Measurements from ENCODE around the gene ZNRF3.
"Not testable (repeated sequence)": the region's sequence is repeated elsewhere in the genome, so short reads cannot be mapped to it uniquely, and the experiment has no call there.

ZNRF3 gene

GRCh38 chr22:29039148-29039547 lies 155.8 kb downstream of the ZNRF3 start:
- no peak for DNase-seq (ENCODE audit: low read depth)

- not testable (repeated sequence) for DNase-seq (ENCODE audit: low read depth)
These were observed 156.3 kb downstream of the ZNRF3 start for GRCh38 chr22:29039684-29040083.

- DNase-seq (ENCODE audit: low read depth): peak; percentile 81
These were observed 157.3 kb downstream of the ZNRF3 start for GRCh38 chr22:29040385-29041275.

GRCh38 chr22:29041408-29041807 lies 158.0 kb downstream of the ZNRF3 start:
- peak; percentile 10 for DNase-seq (ENCODE audit: low read depth)

- DNase-seq (ENCODE audit: low read depth): peak; percentile 73
These were observed 160.7 kb downstream of the ZNRF3 start for GRCh38 chr22:29043906-29044575.

- peak; percentile 76 for DNase-seq (ENCODE audit: low read depth)
These were observed 161.3 kb downstream of the ZNRF3 start for GRCh38 chr22:29044657-29045176.

- DNase-seq (ENCODE audit: low read depth): no peak
These were observed 165.7 kb downstream of the ZNRF3 start for GRCh38 chr22:29048822-29049654.

GRCh38 chr22:29049655-29050263 lies 166.4 kb downstream of the ZNRF3 start:
- no peak for DNase-seq (ENCODE audit: low read depth)

GRCh38 chr22:29050457-29050856 lies 167.1 kb downstream of the ZNRF3 start:
- no peak for DNase-seq (ENCODE audit: low read depth)

GRCh38 chr22:29053048-29053702 lies 169.8 kb downstream of the ZNRF3 start:
- DNase-seq (ENCODE audit: low read depth): no peak

- no peak for DNase-seq (ENCODE audit: low read depth)
These were observed 170.9 kb downstream of the ZNRF3 start for GRCh38 chr22:29054251-29054767.

GRCh38 chr22:29055192-29055830 lies 171.9 kb downstream of the ZNRF3 start:
- DNase-seq (ENCODE audit: low read depth): no peak

- no peak for DNase-seq (ENCODE audit: low read depth)
These were observed 173.1 kb downstream of the ZNRF3 start for GRCh38 chr22:29056472-29056871.

- no peak for DNase-seq (ENCODE audit: low read depth)
These were observed 177.0 kb downstream of the ZNRF3 start for GRCh38 chr22:29060251-29060869.

GRCh38 chr22:29060931-29061330 lies 177.6 kb downstream of the ZNRF3 start:
- DNase-seq (ENCODE audit: low read depth): no peak

GRCh38 chr22:29061773-29062172 lies 178.4 kb downstream of the ZNRF3 start, which contains the start of gene C22orf31:
Gene C22orf31 (minus strand): TSS chr22:29061831. CDS start chr22:29061792, 39 bp downstream.
- no peak for DNase-seq (ENCODE audit: low read depth)

GRCh38 chr22:29062286-29062821 lies 179.0 kb downstream of the ZNRF3 start:
- DNase-seq (ENCODE audit: low read depth): no peak

- no peak for DNase-seq (ENCODE audit: low read depth)
These were observed 182.3 kb downstream of the ZNRF3 start for GRCh38 chr22:29065468-29066190.

- no peak for DNase-seq (ENCODE audit: low read depth)
These were observed 186.1 kb downstream of the ZNRF3 start for GRCh38 chr22:29069463-29069862.

Measured in fibroblast of gingiva (primary cell).